Progenitor cell of endocrine pancreas (in vitro differentiated cells): ENCODE results near the gene SAMHD1. TPM values are rescaled to one million over a fixed set of nuclear protein-coding genes. Genes with fewer than 3 reads are reported as not detected.

ENCODE experiments used
- DNase-seq: peaks from one replicate; pipeline ENCODE4 v3.0.0; 2021; ENCODE audit warnings: low spot score; ENCODE audit not compliant: unreplicated experiment
- H3K27ac Mint-ChIP-seq: 2 replicates; pipeline ENCODE4 v1.8.0; 2021; ENCODE audit warnings: mild to moderate bottlenecking, moderate library complexity, mixed read lengths
- H3K27me3 Mint-ChIP-seq: 2 replicates; pipeline ENCODE4 v1.8.0; 2021; ENCODE audit warnings: mixed read lengths
- H3K36me3 Mint-ChIP-seq: 2 replicates; pipeline ENCODE4 v1.8.0; 2022; ENCODE audit warnings: mixed read lengths; ENCODE audit not compliant: insufficient read depth
- H3K4me1 Mint-ChIP-seq: 2 replicates; pipeline ENCODE4 v1.8.0; 2021; ENCODE audit warnings: low read depth, mixed read lengths
- H3K4me3 Mint-ChIP-seq: 2 replicates; pipeline ENCODE4 v1.8.0; 2021; ENCODE audit warnings: low read depth, mild to moderate bottlenecking, moderate library complexity, mixed read lengths
- H3K9me3 Mint-ChIP-seq: 2 replicates; pipeline ENCODE4 v1.8.0; 2021; ENCODE audit warnings: low read depth, mixed read lengths
- total RNA-seq: library from RNA; stranded (reverse); gene quantifications from 2 replicates; pipeline ENCODE4 v1.2.1, GENCODE V29; 2021
- TF ChIP-seq, protein P1 (sequence below): fragments of 200-600 bp; sonication (generic); IDR thresholded peaks from one replicate; pipeline ENCODE4 v1.5.0; 2021; ENCODE audit warnings: antibody characterized with exemption, mild to moderate bottlenecking; ENCODE audit not compliant: unreplicated experiment

The SAMHD1 gene
- total RNA-seq, 1 donor from 2014 or later: 15.1 TPM

DNA sequence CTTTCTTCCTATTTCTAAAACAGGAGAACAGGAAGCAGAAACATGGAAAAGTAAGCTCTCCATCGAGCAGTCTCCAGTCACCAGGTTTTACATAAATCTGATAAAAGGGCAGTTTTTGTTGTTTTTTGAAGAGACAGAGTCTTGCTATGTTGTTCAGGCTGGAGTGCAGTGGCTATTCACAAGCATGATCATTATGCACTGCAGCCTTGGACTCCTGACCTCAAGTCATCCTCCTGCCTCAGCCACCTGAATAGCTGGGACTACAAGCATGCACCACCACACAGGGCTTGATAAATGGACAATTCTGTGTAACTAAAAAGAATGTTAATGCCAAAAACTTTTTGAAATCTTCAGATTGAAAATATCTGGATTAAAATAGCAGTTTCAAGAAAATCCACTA lies 23.8 kb downstream of the SAMHD1 start:
- Mint-ChIP-seq H3K4me3 (no peak overlapping the region), H3K27me3 (no peaks in the 10 kb centered on the region), H3K27ac (no peak overlapping the region), H3K36me3 (peaks cover 1% of the 10 kb centered on the region), H3K4me1 (peaks cover 7% of the 10 kb centered on the region), H3K9me3 (no peaks in the 10 kb centered on the region)
- DNase-seq: no peak
- TF ChIP-seq, protein P1, sequence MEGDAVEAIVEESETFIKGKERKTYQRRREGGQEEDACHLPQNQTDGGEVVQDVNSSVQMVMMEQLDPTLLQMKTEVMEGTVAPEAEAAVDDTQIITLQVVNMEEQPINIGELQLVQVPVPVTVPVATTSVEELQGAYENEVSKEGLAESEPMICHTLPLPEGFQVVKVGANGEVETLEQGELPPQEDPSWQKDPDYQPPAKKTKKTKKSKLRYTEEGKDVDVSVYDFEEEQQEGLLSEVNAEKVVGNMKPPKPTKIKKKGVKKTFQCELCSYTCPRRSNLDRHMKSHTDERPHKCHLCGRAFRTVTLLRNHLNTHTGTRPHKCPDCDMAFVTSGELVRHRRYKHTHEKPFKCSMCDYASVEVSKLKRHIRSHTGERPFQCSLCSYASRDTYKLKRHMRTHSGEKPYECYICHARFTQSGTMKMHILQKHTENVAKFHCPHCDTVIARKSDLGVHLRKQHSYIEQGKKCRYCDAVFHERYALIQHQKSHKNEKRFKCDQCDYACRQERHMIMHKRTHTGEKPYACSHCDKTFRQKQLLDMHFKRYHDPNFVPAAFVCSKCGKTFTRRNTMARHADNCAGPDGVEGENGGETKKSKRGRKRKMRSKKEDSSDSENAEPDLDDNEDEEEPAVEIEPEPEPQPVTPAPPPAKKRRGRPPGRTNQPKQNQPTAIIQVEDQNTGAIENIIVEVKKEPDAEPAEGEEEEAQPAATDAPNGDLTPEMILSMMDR: no peak

DNA sequence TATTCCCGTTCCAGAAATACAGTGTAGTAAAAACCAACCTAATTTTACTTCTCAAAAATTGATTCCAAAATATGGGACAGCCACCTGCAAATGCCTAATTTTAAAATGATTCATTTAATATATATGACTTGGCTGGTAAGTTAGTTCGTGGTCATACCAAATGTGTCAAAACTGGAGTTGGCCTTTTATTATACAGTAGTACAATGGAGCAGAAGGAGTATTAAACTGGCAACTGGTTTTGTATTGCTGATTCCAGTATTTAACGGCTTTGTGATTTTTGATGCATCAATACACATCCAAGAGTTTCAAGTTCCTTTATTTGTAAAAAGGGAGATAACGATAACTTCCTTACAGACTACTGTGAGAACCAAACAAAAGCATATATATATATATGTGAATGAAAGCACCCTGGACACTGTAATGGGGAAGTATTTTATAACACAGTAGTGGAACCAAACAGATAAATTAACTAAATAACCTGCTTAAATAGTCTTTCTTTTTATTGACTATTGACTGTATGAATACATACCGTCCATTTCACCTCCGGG lies 24.8 kb downstream of the SAMHD1 start:
- Mint-ChIP-seq H3K4me3 (no peak overlapping the region), H3K36me3 (peaks cover 1% of the 10 kb centered on the region), H3K4me1 (peaks cover 7% of the 10 kb centered on the region), H3K9me3 (no peaks in the 10 kb centered on the region), H3K27ac (no peak overlapping the region), H3K27me3 (no peaks in the 10 kb centered on the region)
- no peak for DNase-seq
- TF ChIP-seq, protein P1: no peak

DNA sequence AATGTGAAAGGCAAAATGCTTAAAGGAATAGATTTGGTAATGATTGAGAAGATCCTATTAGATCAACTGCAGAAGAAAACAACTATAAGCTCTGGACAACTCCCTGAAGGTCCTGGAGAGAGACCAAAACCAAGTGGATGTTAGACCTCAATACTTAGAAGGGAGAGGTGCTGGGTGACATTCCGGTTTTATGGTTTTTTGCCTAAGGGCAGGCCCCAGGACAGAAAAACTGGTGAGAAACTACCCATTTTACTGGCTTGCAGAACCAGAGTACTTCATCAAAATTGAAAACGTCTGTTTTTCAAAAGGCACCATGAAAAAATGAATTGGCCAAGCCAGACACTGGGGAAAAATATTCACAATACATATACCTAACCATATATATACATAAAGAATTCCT lies 26.3 kb downstream of the SAMHD1 start:
- Mint-ChIP-seq H3K27me3 (no peaks in the 10 kb centered on the region), H3K36me3 (peaks cover 1% of the 10 kb centered on the region), H3K27ac (no peak overlapping the region), H3K4me3 (no peak overlapping the region), H3K9me3 (no peaks in the 10 kb centered on the region), H3K4me1 (peaks cover 7% of the 10 kb centered on the region)
- DNase-seq: no peak
- TF ChIP-seq, protein P1: no peak

DNA sequence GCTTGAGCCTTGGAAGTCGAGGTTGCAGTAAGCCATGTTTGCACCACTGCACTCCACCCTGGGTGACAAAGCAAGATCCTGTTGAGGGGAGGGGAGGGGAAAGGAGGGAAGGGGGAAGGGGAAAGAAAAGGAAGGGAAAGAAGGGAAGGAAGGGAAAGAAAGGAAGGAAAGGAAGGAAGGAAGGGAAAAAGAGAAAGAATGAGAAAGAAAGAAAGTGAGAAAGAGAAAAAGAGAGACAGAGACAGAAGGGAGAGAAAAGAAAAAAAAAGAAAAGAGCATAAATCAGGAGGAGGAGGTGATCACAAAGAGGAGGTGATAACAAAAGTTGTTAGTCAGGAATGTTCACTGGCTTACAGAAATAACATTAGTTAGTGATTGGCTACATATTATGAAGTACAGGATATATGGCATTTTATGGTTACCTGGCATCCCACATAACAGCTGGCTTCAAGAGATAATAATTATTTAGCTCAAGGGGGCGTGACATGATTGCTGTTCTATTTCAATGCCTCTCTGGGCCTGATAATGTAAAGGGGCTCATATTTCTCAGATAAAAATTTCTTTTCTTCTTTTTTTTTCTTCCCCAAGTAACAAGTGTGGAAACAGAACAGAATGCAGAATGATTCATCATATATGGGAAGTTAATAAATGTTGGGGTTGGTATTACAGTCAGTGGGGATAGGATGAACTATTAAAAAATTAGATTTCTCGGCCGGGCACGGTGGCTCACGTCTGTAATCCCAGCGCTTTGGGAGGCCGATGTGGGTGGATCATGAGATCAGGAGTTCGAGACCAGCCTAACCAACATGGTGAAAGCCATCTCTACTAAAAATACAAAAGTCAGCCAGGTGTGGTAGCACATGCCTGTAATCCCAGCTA lies 27.1 kb downstream of the SAMHD1 start:
- Mint-ChIP-seq H3K36me3 (peaks cover 2% of the 10 kb centered on the region), H3K9me3 (no peaks in the 10 kb centered on the region), H3K27me3 (no peaks in the 10 kb centered on the region), H3K4me1 (peaks cover 7% of the 10 kb centered on the region), H3K27ac (peak overlapping the region; percentile 77), H3K4me3 (no peak overlapping the region)
- DNase-seq: no peak
- TF ChIP-seq, protein P1: no peak

DNA sequence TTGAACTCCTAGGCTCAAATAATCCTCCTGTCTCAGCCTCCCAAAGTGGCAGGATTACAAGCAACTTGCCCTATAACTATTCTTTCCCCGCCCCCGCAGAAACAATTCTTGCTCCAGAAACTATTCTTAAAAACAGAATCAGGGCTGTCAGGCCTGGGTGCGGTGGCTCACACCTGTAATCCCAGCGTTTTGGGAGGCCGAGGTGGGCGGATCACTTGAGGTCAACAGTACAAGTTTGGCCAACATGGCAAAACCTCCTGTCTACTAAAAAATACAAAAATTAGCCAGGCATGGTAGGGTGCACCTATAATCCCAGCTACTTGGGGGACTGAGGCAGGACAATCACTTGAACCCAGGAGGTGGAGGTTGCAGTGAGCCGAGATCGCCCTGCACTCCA lies 31.2 kb downstream of the SAMHD1 start:
- no peak for DNase-seq
- H3K27ac Mint-ChIP-seq: no peak overlapping the region
- no peaks in the 10 kb centered on the region for H3K27me3 Mint-ChIP-seq
- H3K4me1 Mint-ChIP-seq: peaks cover 7% of the 10 kb centered on the region
- no peaks in the 10 kb centered on the region for H3K9me3 Mint-ChIP-seq
- peaks cover 1% of the 10 kb centered on the region for H3K36me3 Mint-ChIP-seq
- no peak overlapping the region for H3K4me3 Mint-ChIP-seq
- TF ChIP-seq, protein P1: no peak
